ENCODE data around the gene CAP2.
"Not testable (repeated sequence)": the region's sequence is repeated elsewhere in the genome, so short reads cannot be mapped to it uniquely, and the experiment has no call there.

The CAP2 gene

GRCh38 chr6:17439243-17439993, 46.0 kb downstream of the CAP2 start:
- DNase-seq (ENCODE audit: low spot score) = no peak

GRCh38 chr6:17440811-17441210, 47.4 kb downstream of the CAP2 start:
- not testable (repeated sequence) for DNase-seq (ENCODE audit: low spot score)

- no peak for DNase-seq (ENCODE audit: low spot score)
Observed at GRCh38 chr6:17442196-17442595, 48.8 kb downstream of the CAP2 start.

GRCh38 chr6:17446713-17447112, 53.3 kb downstream of the CAP2 start:
- no peak for DNase-seq (ENCODE audit: low spot score)

- no peak for DNase-seq (ENCODE audit: low spot score)
Observed at GRCh38 chr6:17448165-17448564, 54.8 kb downstream of the CAP2 start.

GRCh38 chr6:17450397-17450796, 57.0 kb downstream of the CAP2 start:
- no peak for DNase-seq (ENCODE audit: low spot score)

- DNase-seq (ENCODE audit: low spot score) = no peak
Observed at GRCh38 chr6:17450832-17451231, 57.4 kb downstream of the CAP2 start.

GRCh38 chr6:17452096-17452495, 58.7 kb downstream of the CAP2 start:
- no peak for DNase-seq (ENCODE audit: low spot score)

- DNase-seq (ENCODE audit: low spot score) = no peak
Observed at GRCh38 chr6:17454316-17455005, 61.1 kb downstream of the CAP2 start.

- no peak for DNase-seq (ENCODE audit: low spot score)
Observed at GRCh38 chr6:17455919-17456318, 62.5 kb downstream of the CAP2 start.

- no peak for DNase-seq (ENCODE audit: low spot score)
Observed at GRCh38 chr6:17456711-17457110, 63.3 kb downstream of the CAP2 start.

- DNase-seq (ENCODE audit: low spot score) = no peak
Observed at GRCh38 chr6:17457405-17457804, 64.0 kb downstream of the CAP2 start.

- no peak for DNase-seq (ENCODE audit: low spot score)
Observed at GRCh38 chr6:17457956-17458355, 64.6 kb downstream of the CAP2 start.

GRCh38 chr6:17458966-17459365, 65.6 kb downstream of the CAP2 start:
- DNase-seq (ENCODE audit: low spot score) = no peak

- DNase-seq (ENCODE audit: low spot score) = no peak
Observed at GRCh38 chr6:17460862-17461261, 67.5 kb downstream of the CAP2 start.

GRCh38 chr6:17466147-17466546, 72.8 kb downstream of the CAP2 start:
- DNase-seq (ENCODE audit: low spot score) = no peak

GRCh38 chr6:17466707-17467106, 73.3 kb downstream of the CAP2 start:
- DNase-seq (ENCODE audit: low spot score) = no peak

GRCh38 chr6:17469006-17469832, 75.8 kb downstream of the CAP2 start:
- no peak for DNase-seq (ENCODE audit: low spot score)

GRCh38 chr6:17470202-17470937, 77.0 kb downstream of the CAP2 start:
- DNase-seq (ENCODE audit: low spot score) = no peak

- DNase-seq (ENCODE audit: low spot score) = no peak
Observed at GRCh38 chr6:17470938-17471327, 77.5 kb downstream of the CAP2 start.

GRCh38 chr6:17472653-17473183, 79.3 kb downstream of the CAP2 start:
- DNase-seq (ENCODE audit: low spot score) = no peak

- no peak for DNase-seq (ENCODE audit: low spot score)
Observed at GRCh38 chr6:17473554-17473953, 80.2 kb downstream of the CAP2 start.

Measured in CD4-positive, alpha-beta T cell treated with Interleukin-2 at 100 ng/mL for 4 hours (primary cell).